DND-41 (cell line): ENCODE results near the gene ZNF783.
"Not testable (repeated sequence)": the region's sequence is repeated elsewhere in the genome, so short reads cannot be mapped to it uniquely, and the experiment has no call there.

Source experiments
- CTCF ChIP-seq: IDR thresholded peaks from 2 replicates; pipeline ENCODE4 v1.5.1; 2012; ENCODE audit warnings: borderline replicate concordance, low read length, moderate library complexity, mild to moderate bottlenecking; ENCODE audit not compliant: poor library complexity, severe bottlenecking; ENCODE audit errors: extremely low read depth
- EZH2 ChIP-seq: IDR thresholded peaks from 3 replicates; pipeline ENCODE4 v1.6.1; 2012; ENCODE audit warnings: borderline replicate concordance, low read depth, mild to moderate bottlenecking, moderate library complexity, low read length, inconsistent platforms; ENCODE audit not compliant: severe bottlenecking

GRCh38 chr7:149250151-149250550, 11.8 kb upstream of the ZNF783 start:
- TF ChIP-seq CTCF, EZH2: not testable (repeated sequence)
